Measurements from ENCODE around the gene GSK3A.

DNA sequence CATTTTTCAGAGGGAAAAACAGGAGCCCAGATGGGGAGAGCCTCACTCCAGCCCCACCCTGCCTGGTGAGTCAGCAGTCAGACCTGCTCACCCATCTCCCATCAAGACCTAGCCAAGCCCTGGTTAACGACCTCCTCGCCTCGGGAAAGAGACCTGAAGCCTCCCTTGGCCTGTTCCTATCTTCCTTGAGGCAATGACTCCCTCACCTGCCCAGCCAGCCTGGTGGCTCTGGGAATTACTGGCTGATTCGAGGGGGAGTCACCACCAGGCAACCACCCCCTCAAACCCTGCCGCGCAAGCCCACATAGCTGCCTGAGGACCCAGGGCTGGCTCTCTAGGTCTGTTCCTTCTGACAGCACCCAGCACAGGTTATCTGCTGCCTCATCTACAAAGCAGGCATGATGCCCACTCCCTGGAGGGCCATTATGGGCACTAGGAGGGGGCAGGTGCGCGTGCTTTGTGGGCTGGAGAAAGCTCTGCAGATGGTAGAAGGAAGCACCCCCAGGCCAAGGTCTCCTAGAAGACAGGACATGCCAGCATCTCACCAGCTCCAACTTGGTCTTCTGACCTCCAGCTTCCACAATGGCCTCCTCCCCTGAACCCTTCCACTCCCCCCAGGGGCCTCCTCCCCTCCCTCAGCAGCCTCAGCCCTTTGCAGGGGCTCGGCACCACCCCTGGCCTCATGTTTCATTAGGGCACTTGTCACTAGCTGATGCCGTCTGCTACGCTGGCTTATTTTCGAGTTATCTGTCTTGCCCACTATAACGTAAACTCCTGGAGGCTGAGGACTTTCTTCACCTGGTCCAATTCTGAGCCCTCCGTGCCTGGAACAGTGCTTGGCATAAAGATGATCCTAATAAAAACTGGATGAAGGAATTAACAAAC lies 35.3 kb downstream of the GSK3A start:
- TF ChIP-seq, protein P1, sequence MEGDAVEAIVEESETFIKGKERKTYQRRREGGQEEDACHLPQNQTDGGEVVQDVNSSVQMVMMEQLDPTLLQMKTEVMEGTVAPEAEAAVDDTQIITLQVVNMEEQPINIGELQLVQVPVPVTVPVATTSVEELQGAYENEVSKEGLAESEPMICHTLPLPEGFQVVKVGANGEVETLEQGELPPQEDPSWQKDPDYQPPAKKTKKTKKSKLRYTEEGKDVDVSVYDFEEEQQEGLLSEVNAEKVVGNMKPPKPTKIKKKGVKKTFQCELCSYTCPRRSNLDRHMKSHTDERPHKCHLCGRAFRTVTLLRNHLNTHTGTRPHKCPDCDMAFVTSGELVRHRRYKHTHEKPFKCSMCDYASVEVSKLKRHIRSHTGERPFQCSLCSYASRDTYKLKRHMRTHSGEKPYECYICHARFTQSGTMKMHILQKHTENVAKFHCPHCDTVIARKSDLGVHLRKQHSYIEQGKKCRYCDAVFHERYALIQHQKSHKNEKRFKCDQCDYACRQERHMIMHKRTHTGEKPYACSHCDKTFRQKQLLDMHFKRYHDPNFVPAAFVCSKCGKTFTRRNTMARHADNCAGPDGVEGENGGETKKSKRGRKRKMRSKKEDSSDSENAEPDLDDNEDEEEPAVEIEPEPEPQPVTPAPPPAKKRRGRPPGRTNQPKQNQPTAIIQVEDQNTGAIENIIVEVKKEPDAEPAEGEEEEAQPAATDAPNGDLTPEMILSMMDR (IDR thresholded peaks at IDR 0.05), result no peak
- TF ChIP-seq POLR2A (IDR thresholded peaks at IDR 0.05) (no peak), EP300 (IDR thresholded peaks at IDR 0.05) (no peak), POLR2AphosphoS5 (IDR thresholded peaks at IDR 0.05) (no peak)
